NCI-H1417 (cell line): ENCODE data around the gene KDM4B.

ENCODE experiments used
- DNase-seq, 3 experiments: peaks; one replicate each; lab custom pipeline; 2025; lab: John Stamatoyannopoulos, UW

Gene KDM4B

GRCh38 chr19:5070930-5071329 lies 102.0 kb downstream of the KDM4B start:
- no peak for DNase-seq

DNA sequence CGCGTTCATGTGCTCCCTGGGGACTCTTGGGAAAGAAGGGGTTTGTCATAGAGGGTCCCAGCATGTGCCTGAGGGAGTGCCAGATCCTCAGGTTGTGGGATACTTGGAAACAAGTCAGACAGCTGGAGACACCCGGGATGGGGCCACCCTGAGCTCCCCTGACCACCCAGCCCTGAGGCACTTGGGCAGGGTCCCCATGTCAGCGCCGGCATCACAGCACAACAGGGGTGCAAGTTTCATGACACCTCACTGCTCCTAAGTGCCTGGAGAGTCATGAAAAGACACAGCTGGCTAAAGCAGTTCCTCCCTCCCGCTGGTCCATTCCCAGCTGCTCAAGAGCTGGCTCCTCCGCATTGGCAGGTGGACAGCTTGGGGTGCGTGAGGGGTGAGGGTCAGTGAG lies 102.7 kb downstream of the KDM4B start:
- no peak for DNase-seq

GRCh38 chr19:5072115-5072514 lies 103.2 kb downstream of the KDM4B start:
- DNase-seq = no peak

DNA sequence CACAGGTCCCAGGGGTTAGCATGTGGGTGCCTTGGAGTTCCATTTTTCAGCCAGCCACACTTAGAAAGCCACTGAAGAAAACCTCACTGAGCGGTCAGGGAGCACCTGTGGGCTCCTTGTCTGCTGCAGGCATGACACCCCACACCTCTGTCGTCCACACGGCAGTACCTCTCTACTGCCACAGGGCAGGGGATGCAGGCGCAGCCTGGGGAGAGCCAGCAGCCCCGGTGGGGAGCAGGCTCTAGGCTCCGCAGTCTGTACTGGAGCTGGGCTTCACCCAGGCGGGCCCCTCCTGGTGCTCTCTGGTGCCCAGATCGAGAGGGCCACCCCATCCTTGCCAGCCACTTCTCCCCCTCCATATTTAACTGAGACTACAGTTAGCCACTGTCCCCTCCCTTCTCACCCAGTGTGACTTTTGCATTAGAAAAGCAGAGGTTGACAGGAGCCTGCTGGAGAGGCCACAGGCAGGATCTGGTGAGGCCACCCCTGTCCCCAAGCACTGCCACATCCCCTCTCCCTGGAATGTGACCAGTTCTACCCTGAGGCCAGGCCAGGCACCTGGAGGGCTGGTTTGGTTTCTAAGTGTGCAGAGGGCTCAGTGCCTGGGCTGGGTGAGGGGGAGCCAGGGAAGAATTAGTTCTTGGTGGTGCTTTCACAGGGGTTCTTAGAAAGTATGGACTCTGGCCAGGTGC lies 104.4 kb downstream of the KDM4B start:
- no peak for DNase-seq

DNA sequence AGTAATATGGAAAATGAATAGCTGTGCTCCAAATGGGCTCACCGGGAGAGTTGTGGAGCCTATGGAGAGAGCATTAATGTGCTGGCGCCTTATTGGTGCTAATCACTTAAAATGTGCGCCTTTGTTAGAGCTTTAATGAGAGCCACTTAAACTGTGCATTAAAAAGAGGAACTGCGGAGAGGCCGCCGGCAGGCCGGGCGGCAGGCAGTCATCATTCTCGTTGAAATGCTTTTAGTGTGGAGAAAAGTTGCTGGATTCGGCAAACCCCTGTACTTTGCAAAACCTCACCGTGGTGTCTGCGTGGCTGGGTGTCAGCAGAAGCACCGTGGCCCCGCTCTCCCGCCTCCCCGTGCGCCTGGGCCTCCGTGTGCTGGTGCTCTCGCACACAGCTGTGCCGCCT lies 105.5 kb downstream of the KDM4B start:
- DNase-seq = peak in 2 of 3 experiments; percentile 62 to 89

DNA sequence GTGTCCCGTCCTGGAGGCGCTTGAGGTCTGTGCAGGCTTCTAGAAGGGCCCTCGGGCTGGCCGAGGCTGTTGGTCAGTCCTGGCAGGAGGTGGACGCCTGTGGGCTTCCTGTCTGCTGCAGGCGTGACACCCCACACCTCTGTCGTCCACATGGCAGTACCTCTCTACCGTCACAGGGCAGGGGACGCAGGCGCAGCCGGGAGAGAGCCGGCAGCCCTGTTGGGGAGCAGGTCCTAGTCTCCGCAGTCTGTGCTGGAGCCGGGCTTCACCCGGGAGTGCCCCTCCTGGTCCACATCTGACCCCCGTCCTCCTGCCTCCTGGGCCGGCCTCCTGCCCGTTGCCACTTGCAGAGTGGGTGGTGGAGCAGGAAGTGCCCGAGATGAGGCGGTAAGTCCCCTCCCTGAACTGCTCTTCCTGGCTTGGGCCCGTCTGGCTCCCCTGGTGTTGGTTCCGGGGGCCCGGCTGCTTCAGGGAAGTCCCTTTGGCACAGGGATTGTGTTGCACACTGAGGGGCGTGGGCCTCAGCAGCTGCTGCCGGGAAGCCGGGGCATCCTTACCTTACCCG lies 106.0 kb downstream of the KDM4B start:
- DNase-seq = no peak

GRCh38 chr19:5075597-5075996 lies 106.7 kb downstream of the KDM4B start:
- DNase-seq = no peak

DNA sequence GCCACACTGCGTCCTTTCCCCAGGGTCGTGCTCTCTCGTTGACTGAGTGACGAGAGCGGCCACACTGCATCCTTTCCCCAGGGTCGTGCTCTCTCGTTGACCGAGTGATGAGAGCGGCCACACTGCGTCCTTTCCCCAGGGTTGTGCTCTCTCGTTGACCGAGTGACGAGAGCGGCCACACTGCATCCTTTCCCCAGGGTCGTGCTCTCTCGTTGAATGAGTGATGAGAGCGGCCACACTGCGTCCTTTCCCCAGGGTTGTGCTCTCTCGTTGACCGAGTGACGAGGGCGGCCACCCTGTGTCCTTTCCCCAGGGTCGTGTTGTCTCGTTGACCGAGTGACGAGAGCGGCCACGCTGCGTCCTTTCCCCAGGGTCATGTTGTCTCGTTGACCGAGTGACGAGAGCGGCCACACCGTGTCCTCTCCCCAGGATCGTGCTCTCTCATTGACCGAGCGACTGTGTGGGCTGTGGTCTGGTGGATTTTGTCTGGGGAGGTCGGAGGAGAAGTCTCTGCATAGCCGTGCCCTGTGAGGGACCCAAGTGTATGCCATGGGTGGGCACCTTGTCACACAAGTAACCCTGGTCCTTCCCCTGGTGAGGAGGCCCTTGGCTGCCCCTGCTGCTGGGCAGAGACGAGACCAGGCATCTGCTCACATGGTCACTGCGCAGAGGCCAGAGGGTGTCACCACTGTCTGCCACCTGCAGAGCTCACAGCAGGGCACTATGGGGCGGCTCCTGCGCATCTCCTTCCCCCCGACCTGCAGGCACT lies 107.7 kb downstream of the KDM4B start:
- DNase-seq = no peak

- DNase-seq = no peak
These were observed 108.2 kb downstream of the KDM4B start for GRCh38 chr19:5077209-5077515.

- no peak for DNase-seq
These were observed 109.3 kb downstream of the KDM4B start for GRCh38 chr19:5078182-5078581.

GRCh38 chr19:5078666-5079065 lies 109.8 kb downstream of the KDM4B start:
- DNase-seq = no peak

DNA sequence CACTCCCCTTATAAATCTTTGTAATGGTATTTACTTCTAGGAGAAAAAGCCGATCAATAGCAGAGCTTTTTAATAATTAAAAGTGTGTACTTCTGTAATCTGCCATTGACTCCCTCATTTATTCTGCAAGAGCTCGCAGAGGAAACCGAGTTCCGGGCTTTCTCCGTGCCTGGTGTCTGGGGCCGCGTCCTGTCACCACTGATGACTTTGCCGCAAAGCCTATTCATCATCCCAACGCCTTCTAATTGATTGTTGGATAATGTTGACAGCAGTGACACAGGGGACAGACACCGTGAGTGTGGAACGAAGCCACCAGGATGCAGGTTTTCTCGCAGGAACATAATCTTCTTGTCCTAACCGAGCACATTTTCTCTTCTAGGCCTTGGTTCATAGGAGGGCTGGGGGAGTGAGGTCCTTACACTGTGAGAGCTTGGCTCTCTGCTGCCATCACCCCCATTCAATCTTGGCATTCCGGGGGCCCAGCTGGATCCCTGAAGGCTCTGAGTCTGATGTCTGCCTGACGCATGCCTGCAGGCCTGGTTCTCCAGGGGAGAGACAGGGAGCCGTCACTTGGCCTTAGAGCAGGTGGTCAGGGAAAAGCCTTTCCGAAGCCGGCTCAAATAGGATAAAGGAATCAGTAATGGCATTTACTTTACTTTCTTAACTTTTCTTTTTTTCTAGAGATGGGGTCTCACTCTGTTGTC lies 110.3 kb downstream of the KDM4B start:
- DNase-seq = peak in 1 of 3 experiments; percentile 52

DNA sequence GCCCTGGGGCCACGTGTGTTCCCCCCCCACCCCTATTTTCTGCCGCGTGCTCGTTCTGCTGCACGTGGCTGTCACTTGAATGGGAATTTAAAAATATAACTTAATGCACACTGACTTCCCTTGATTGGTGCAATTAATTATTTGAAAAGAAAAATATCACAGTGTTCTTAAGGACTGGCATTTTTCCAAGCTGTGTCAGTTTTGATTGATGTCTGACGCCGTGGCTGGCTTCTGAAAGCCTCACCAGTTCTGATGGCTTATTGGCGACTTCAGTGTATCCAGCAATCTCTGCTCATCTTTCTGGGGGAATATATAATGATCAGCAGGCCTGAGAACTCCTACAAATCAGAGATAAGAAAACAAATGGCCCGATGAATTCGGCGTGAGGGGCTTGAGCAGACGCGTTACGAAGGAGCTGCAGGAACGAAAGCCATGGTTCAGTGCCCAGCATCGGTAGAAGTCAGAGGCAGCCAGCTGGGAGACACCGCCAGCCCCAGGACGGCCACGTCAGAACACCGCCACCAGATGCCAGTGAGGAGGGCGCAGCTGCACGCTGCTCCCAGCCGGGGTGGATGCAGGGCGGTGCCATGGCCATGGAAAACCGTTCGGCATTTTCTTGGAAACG lies 111.2 kb downstream of the KDM4B start:
- peak in 2 of 3 experiments; percentile 93 to 97 for DNase-seq

- peak in 2 of 3 experiments; percentile 64 to 85 for DNase-seq
These were observed 111.9 kb downstream of the KDM4B start for GRCh38 chr19:5080809-5081208.

DNA sequence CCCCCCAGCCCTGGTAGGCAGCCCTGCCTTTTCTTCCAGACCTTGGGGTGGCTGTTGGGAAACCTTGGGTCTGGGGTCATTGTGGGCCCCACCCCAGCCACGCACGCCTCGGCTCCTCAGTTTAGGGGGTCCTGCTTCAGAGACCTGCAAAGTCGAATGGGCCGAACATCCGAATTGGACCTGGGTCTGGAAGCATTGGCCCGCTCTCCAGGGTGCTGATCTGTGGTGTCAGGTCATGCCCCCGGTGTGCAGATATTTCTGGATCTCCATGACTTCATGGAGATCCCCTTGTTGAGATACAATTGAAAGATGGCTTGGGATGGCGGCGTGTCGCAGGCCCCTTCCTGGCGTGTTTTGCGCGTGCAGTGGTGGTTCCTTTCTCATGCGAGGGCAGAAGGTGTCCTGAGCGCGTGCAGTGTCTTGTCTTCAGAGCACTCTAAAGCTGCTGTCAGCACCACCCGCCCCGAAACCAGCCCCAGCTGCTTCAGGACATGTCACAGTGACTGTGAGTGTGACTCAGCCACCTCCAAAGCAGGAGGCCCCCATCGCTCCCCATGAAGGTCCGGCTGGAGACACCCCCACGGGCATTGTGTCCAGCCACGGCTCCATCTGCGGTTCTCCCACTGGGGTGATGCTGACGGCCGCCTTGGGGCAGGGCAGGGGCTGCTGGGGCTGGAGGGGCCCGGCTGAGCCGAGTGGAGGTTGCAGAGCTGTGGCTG lies 112.7 kb downstream of the KDM4B start:
- no peak for DNase-seq

DNA sequence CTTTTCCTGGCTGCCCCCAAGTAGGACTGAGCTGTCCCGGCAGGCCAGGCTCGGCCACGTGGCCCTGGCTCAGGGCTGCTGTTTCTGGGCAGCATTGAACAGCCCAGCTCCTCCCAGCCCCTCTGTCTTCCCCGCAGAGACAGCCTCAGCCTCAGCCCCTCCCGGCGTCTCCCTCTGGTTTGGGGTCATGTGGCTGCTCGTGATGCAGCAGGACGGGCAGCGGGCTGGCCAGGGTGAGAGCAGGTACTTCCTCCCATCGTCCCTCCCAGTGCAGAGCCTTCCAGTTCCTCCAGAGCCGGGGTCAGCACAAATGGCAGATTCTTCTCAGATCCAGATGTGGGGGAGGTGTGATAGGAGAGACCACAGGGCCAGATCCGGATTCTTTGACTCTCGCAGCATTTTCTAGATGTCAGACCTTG lies 114.6 kb downstream of the KDM4B start:
- no peak for DNase-seq

GRCh38 chr19:5085566-5085965 lies 116.7 kb downstream of the KDM4B start:
- no peak for DNase-seq

- no peak for DNase-seq
These were observed 117.3 kb downstream of the KDM4B start for GRCh38 chr19:5086230-5086629.

- peak; percentile 67 to 92 (median 76) for DNase-seq
These were observed 118.0 kb downstream of the KDM4B start for GRCh38 chr19:5086725-5087439.

GRCh38 chr19:5089283-5089682 lies 120.4 kb downstream of the KDM4B start:
- no peak for DNase-seq

DNA sequence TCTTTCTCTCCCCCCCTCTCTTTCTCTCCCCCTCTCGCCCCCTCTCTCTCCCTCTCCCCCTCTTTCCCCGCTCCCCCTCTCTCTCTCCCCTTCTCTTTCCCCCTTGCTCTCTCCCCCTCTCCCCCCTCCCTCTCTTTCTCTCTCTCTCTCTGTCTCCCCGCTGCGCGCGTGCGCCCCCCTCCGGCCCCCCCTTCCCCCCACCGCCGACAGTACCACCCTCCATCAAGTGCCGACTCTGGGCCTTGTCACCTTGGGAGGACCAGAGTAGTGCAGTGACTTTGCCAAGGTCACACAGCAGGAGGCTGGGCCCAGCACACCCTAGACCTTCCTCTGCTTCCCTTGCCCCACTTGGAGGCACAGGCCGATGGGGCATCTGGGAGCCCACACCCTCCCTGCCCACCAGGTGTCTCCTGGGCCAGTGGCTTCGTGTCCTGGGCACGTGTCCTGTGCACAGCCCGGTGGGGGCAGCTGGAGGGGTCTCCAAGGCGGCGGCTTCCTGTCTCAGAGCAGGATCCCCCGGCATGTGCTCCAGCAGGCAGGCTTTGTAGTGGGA lies 121.6 kb downstream of the KDM4B start:
- no peak for DNase-seq
